ENCODE measurements around the gene F7. TPM values are rescaled to one million over a fixed set of nuclear protein-coding genes. Genes with fewer than 3 reads are reported as not detected.

Gene F7
- total RNA-seq, 1 donor from 2014 or later = 1.0 TPM

DNA sequence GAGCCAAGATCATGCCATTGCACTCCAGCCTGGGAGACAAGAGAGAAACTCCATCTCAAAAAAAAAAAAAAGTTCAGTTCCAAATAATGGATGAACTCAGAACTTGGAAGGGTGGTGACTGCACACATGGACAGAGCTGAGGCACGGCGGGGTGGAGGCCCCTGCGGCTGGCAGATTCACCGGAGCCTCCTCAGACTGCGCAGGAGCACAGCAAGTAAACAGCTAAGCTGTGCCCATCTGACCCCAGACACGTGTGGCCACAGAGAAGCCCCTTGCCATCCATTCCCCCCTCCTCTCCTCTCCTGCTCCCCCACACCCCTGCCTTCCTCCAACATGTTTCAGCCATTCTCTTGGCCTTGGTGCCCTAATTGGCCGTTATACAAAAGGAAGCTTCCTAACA, 37.3 kb downstream of the F7 start:
- Mint-ChIP-seq H3K9me3 (no peaks in the 10 kb centered on the region), H3K27ac (ENCODE audit: unreplicated experiment) (no peak overlapping the region), H3K36me3 (ENCODE audit: low read depth) (no peaks in the 10 kb centered on the region), H3K4me3 (no peak overlapping the region), H3K4me1 (no peaks in the 10 kb centered on the region), H3K27me3 (ENCODE audit: low read depth) (no peaks in the 10 kb centered on the region)
- DNase-seq (ENCODE audit: low read depth, low spot score) = no peak
- TF ChIP-seq, protein P1, sequence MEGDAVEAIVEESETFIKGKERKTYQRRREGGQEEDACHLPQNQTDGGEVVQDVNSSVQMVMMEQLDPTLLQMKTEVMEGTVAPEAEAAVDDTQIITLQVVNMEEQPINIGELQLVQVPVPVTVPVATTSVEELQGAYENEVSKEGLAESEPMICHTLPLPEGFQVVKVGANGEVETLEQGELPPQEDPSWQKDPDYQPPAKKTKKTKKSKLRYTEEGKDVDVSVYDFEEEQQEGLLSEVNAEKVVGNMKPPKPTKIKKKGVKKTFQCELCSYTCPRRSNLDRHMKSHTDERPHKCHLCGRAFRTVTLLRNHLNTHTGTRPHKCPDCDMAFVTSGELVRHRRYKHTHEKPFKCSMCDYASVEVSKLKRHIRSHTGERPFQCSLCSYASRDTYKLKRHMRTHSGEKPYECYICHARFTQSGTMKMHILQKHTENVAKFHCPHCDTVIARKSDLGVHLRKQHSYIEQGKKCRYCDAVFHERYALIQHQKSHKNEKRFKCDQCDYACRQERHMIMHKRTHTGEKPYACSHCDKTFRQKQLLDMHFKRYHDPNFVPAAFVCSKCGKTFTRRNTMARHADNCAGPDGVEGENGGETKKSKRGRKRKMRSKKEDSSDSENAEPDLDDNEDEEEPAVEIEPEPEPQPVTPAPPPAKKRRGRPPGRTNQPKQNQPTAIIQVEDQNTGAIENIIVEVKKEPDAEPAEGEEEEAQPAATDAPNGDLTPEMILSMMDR (conservative IDR thresholded peaks at IDR 0.05) = no peak

DNA sequence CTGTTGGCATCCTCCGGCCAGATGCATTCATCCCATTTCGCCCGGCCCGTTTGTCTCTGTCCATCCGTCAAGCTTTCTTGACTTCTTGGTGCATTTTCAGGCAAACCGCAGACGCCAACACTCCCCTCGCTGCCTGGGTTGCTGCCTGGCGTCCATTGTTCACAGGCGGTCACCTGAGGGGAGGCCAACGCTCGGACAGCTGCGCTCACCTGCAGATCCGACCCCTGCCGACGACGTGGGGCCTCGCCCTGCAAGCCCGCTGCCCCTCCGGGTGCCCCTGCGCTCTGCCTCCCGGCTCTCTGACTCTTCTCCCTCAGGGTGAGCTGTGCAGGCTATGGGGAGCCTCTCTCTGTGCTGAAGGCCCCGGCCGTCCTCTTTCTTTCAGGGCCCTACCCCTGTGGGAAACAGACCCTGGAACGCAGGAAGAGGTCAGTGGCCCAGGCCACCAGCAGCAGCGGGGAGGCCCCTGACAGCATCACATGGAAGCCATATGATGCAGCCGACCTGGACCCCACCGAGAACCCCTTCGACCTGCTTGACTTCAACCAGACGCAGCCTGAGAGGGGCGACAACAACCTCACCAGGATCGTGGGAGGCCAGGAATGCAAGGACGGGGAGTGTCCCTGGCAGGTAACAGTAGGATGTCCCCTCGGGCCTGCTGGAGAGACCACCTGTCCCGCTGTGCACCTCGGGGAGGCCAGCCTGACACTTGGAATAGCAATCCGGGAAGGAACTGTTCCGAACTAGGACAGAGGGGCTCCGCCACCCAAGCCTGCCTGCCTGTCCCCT, 38.1 kb downstream of the F7 start:
- H3K4me1 Mint-ChIP-seq = no peaks in the 10 kb centered on the region
- no peaks in the 10 kb centered on the region for H3K36me3 Mint-ChIP-seq (ENCODE audit: low read depth)
- no peak overlapping the region for H3K27ac Mint-ChIP-seq (ENCODE audit: unreplicated experiment)
- no peaks in the 10 kb centered on the region for H3K27me3 Mint-ChIP-seq (ENCODE audit: low read depth)
- no peak for DNase-seq (ENCODE audit: low read depth, low spot score)
- H3K9me3 Mint-ChIP-seq = no peaks in the 10 kb centered on the region
- TF ChIP-seq, protein P1 (conservative IDR thresholded peaks at IDR 0.05) = no peak
- H3K4me3 Mint-ChIP-seq = no peak overlapping the region

DNA sequence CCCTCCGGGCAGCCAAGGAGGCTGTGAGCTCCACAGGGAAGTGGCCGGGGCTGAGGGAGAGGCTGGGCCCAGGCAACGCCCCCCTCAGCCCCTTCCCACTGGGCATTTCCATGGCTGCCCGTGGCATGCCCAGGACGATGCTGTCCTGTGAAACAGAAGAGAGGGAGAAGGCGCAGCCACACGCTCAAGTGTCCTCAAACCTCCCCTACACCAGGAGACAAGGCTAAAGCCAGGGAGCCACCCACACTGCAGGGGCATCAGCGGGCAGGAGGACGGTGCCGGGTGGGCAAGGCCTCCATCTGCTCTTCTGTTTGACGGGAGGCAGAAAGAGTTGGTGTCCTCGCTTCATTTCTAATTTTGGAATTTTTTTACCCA, 38.7 kb downstream of the F7 start:
- no peak for DNase-seq (ENCODE audit: low read depth, low spot score)
- no peaks in the 10 kb centered on the region for H3K27me3 Mint-ChIP-seq (ENCODE audit: low read depth)
- no peaks in the 10 kb centered on the region for H3K36me3 Mint-ChIP-seq (ENCODE audit: low read depth)
- H3K4me1 Mint-ChIP-seq = no peaks in the 10 kb centered on the region
- no peak overlapping the region for H3K4me3 Mint-ChIP-seq
- H3K27ac Mint-ChIP-seq (ENCODE audit: unreplicated experiment) = no peak overlapping the region
- TF ChIP-seq, protein P1 (conservative IDR thresholded peaks at IDR 0.05) = no peak
- no peaks in the 10 kb centered on the region for H3K9me3 Mint-ChIP-seq

DNA sequence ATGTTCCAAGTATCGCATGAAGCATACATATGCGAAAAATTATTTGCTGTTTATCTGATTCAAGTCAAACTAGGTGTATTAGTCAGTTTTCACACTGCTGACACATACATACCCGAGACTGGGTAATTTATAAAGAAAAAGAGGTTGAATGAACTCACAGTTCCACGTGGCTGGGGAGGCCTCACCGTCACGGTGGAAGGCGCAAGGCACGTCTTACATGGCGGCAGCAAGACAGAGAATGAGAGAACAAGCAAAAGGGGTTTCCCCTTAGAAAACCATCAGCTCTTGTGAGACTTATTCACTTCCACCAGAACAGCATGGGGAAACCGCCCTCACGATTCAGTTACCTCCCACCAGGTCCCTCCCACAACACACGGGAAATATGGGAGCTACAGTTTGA, 39.9 kb downstream of the F7 start:
- Mint-ChIP-seq H3K4me3 (no peak overlapping the region), H3K36me3 (ENCODE audit: low read depth) (no peaks in the 10 kb centered on the region), H3K27ac (ENCODE audit: unreplicated experiment) (no peak overlapping the region), H3K27me3 (ENCODE audit: low read depth) (no peaks in the 10 kb centered on the region), H3K4me1 (no peaks in the 10 kb centered on the region), H3K9me3 (no peaks in the 10 kb centered on the region)
- TF ChIP-seq, protein P1 (conservative IDR thresholded peaks at IDR 0.05) = no peak
- DNase-seq (ENCODE audit: low read depth, low spot score) = no peak

DNA sequence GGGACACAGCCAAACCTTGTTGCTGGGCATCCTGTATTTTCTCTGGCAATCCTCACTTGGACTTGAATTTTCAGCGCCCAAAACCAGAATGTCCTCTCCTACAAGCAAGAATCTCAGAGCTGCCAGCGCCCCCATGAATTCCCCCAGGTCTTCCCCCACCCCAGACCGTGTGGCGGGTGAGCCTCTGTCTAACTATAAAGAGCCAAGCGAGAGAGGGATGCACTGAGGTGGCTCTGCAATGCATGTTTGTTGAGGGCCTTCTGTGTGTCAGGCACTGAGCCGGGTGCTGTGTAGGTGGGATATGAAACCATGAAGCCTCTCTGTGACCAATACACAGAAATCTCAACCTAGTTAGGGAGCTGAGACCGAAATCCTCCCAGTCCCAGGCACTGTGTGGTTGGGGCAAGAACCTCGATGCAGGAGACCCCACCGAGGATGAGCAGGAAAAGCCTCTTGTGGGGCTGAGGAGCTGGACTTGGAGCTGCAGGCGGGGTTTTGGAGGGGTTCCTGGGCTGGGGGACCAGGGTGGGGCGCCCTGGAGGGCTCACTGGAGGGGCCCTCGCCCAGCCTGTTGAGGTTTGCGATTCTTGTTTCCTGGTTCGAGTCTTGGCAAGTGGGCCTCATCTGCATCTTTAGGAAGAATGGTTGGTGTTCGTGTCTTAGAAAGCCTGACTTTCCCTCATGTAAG, 40.5 kb downstream of the F7 start:
- Mint-ChIP-seq H3K4me1 (no peaks in the 10 kb centered on the region), H3K27me3 (ENCODE audit: low read depth) (peaks cover 3% of the 10 kb centered on the region), H3K36me3 (ENCODE audit: low read depth) (no peaks in the 10 kb centered on the region), H3K9me3 (no peaks in the 10 kb centered on the region), H3K4me3 (no peak overlapping the region), H3K27ac (ENCODE audit: unreplicated experiment) (no peak overlapping the region)
- no peak for DNase-seq (ENCODE audit: low read depth, low spot score)
- TF ChIP-seq, protein P1 (conservative IDR thresholded peaks at IDR 0.05) = no peak
